H9 (cell line): ENCODE measurements around the gene NEGR1. TPM values are rescaled to one million over a fixed set of nuclear protein-coding genes. Genes with fewer than 3 reads are reported as not detected.

Experiments used
- DNase-seq: peaks from one replicate; pipeline ENCODE4 v3.0.0-alpha.2; 2017
- H2AFZ ChIP-seq: one replicate; pipeline ENCODE4 v1.6.1; 2013; ENCODE audit warnings: mild to moderate bottlenecking, low read length, control low read depth, moderate library complexity
- H2AK5ac ChIP-seq: 2 replicates; pipeline ENCODE4 v1.6.1; 2013; ENCODE audit warnings: low read length, control low read depth, mixed read lengths; ENCODE audit not compliant: insufficient read length
- H2BK120ac ChIP-seq: one replicate; pipeline ENCODE4 v1.6.1; 2013; ENCODE audit warnings: low read depth, mild to moderate bottlenecking, low read length, control low read depth, inconsistent platforms; ENCODE audit not compliant: poor library complexity, severe bottlenecking
- H2BK12ac ChIP-seq: 2 replicates; pipeline ENCODE4 v1.6.1; 2013; ENCODE audit warnings: low read length, control low read depth, mixed read lengths, low read depth; ENCODE audit not compliant: insufficient read length
- H2BK15ac ChIP-seq: 2 replicates; pipeline ENCODE4 v1.6.1; 2013; ENCODE audit warnings: low read depth, low read length, control low read depth
- H2BK20ac ChIP-seq: one replicate; pipeline ENCODE4 v1.6.1; 2013; ENCODE audit warnings: low read depth, mild to moderate bottlenecking, low read length, control low read depth, inconsistent platforms; ENCODE audit not compliant: poor library complexity, severe bottlenecking
- H2BK5ac ChIP-seq: 2 replicates; pipeline ENCODE4 v1.6.1; 2013; ENCODE audit warnings: low read length, control low read depth, mixed read lengths; ENCODE audit not compliant: insufficient read length
- H3K14ac ChIP-seq: 2 replicates; pipeline ENCODE4 v1.6.1; 2013; ENCODE audit warnings: low read length, control low read depth; ENCODE audit not compliant: insufficient read depth
- H3K18ac ChIP-seq: 2 replicates; pipeline ENCODE4 v1.6.1; 2013; ENCODE audit warnings: low read depth, mild to moderate bottlenecking, mixed read lengths, low read length, control low read depth; ENCODE audit not compliant: insufficient read length
- H3K23ac ChIP-seq: 2 replicates; pipeline ENCODE4 v1.6.1; 2013; ENCODE audit warnings: low read length, control low read depth, mixed read lengths, low read depth; ENCODE audit not compliant: insufficient read length
- H3K23me2 ChIP-seq: 2 replicates; pipeline ENCODE4 v1.6.1; 2013; ENCODE audit warnings: low read depth, mild to moderate bottlenecking, mixed read lengths, low read length, control low read depth; ENCODE audit not compliant: insufficient read length, poor library complexity, severe bottlenecking
- H3K27ac ChIP-seq: 2 replicates; pipeline ENCODE4 v1.5.1; 2013; ENCODE audit warnings: low read length, control low read depth, mixed read lengths, low read depth; ENCODE audit not compliant: insufficient read length
- H3K27me3 ChIP-seq: 2 replicates; pipeline ENCODE4 v1.6.1; 2013; ENCODE audit warnings: low read length, control low read depth, inconsistent platforms; ENCODE audit not compliant: insufficient read depth
- H3K4ac ChIP-seq: 2 replicates; pipeline ENCODE4 v1.6.1; 2013; ENCODE audit warnings: low read depth, mild to moderate bottlenecking, control low read depth, inconsistent platforms, low read length, moderate library complexity
- H3K4me1 ChIP-seq: 2 replicates; pipeline ENCODE4 v1.6.1; 2013; ENCODE audit warnings: low read length, control low read depth, inconsistent platforms; ENCODE audit not compliant: insufficient read depth
- H3K4me2 ChIP-seq: 2 replicates; pipeline ENCODE4 v1.6.1; 2013; ENCODE audit warnings: low read length, control low read depth, mixed read lengths; ENCODE audit not compliant: insufficient read length, insufficient read depth
- H3K56ac ChIP-seq: 2 replicates; pipeline ENCODE4 v1.6.1; 2013; ENCODE audit warnings: low read depth, mild to moderate bottlenecking, mixed read lengths, low read length, control low read depth; ENCODE audit not compliant: insufficient read length
- H3K79me1 ChIP-seq: 2 replicates; pipeline ENCODE4 v1.6.1; 2013; ENCODE audit warnings: low read depth, mild to moderate bottlenecking, moderate library complexity, low read length, control low read depth, inconsistent platforms; ENCODE audit not compliant: insufficient read depth, poor library complexity, severe bottlenecking
- H3K79me2 ChIP-seq: 2 replicates; pipeline ENCODE4 v1.6.1; 2013; ENCODE audit warnings: low read length, control low read depth, inconsistent platforms; ENCODE audit not compliant: insufficient read depth
- H3K9ac ChIP-seq: 2 replicates; pipeline ENCODE4 v1.6.1; 2013; ENCODE audit warnings: low read length, control low read depth, mixed read lengths; ENCODE audit not compliant: insufficient read length; ENCODE audit errors: extremely low read depth
- H3K9me3 ChIP-seq: one replicate; pipeline ENCODE4 v1.6.1; 2013; ENCODE audit warnings: low read depth, low read length, inconsistent platforms; ENCODE audit not compliant: control insufficient read depth
- H3T11ph ChIP-seq: one replicate; pipeline ENCODE4 v1.6.1; 2013; ENCODE audit warnings: mild to moderate bottlenecking, low read length, control low read depth, inconsistent platforms
- H4K20me1 ChIP-seq: one replicate; pipeline ENCODE4 v1.6.1; 2013; ENCODE audit not compliant: control insufficient read depth, insufficient read length, insufficient read depth
- H4K5ac ChIP-seq: 2 replicates; pipeline ENCODE4 v1.6.1; 2013; ENCODE audit warnings: low read depth, mild to moderate bottlenecking, mixed read lengths, low read length, control low read depth; ENCODE audit not compliant: insufficient read length
- H4K8ac ChIP-seq: replicated peaks from 2 replicates; pipeline ENCODE4 v1.6.1; 2013; ENCODE audit warnings: low read length, control low read depth, mixed read lengths, low read depth; ENCODE audit not compliant: insufficient read length
- H4K91ac ChIP-seq: 2 replicates; pipeline ENCODE4 v1.6.1; 2013; ENCODE audit warnings: low read depth, mild to moderate bottlenecking, moderate library complexity, mixed read lengths, low read length, control low read depth; ENCODE audit not compliant: insufficient read length
- H3K27ac Mint-ChIP-seq, 3 experiments: 2 replicates in 2 of 3; 3 replicates in 1 of 3; pipeline ENCODE4 v1.8.0; 2020 to 2021; ENCODE audit warnings: mixed read lengths in 3 of 3, mild to moderate bottlenecking in 1 of 3, moderate library complexity in 1 of 3
- H3K27me3 Mint-ChIP-seq: 2 replicates; pipeline ENCODE4 v1.8.0; 2021; ENCODE audit warnings: low read depth, mild to moderate bottlenecking, moderate library complexity, mixed read lengths
- H3K36me3 Mint-ChIP-seq, 3 experiments: 2 replicates in 2 of 3; 3 replicates in 1 of 3; pipeline ENCODE4 v1.8.0; 2020 to 2021; ENCODE audit warnings: low read depth in 3 of 3, mixed read lengths in 3 of 3; ENCODE audit not compliant: insufficient read depth in 1 of 3
- H3K4me1 Mint-ChIP-seq, 2 experiments: 2 replicates each; pipeline ENCODE4 v1.8.0; 2020; ENCODE audit warnings: mixed read lengths in 2 of 2
- H3K4me3 Mint-ChIP-seq, 2 experiments: 2 replicates in 1 of 2; 3 replicates in 1 of 2; pipeline ENCODE4 v1.8.0; 2020 to 2021; ENCODE audit warnings: mild to moderate bottlenecking in 2 of 2, mixed read lengths in 2 of 2, moderate library complexity in 1 of 2
- H3K9me3 Mint-ChIP-seq, 2 experiments: 2 replicates in 1 of 2; 3 replicates in 1 of 2; pipeline ENCODE4 v1.8.0; 2020; ENCODE audit warnings: mild to moderate bottlenecking in 2 of 2, mixed read lengths in 2 of 2, moderate library complexity in 1 of 2
- CTCF ChIP-seq: fragments of 200-600 bp; sonication (generic); conservative IDR thresholded peaks from 3 replicates; pipeline ENCODE4 v1.8.0; 2021; ENCODE audit warnings: antibody characterized with exemption, mild to moderate bottlenecking
- WGBS: extraction: QIAGEN DNeasy Blood & Tissue Kit; methylation state at CpG from one replicate; pipeline ENCODE4 v1.1.7; 2013; ENCODE audit warnings: missing lambda C conversion rate, low lambda C conversion rate, mixed read lengths; ENCODE audit not compliant: insufficient read length; ENCODE audit errors: extremely low coverage; 5-methylcytosine and 5-hydroxymethylcytosine counted together
- total RNA-seq: library from RNA; stranded (reverse); gene quantifications from 2 replicates; pipeline ENCODE4 v1.2.1, GENCODE V29; 2021

Gene NEGR1
- total RNA-seq, 1 experiment from 2014 or later = 0.13 TPM

- Mint-ChIP-seq H3K4me3 (no peak overlapping the region), H3K36me3 (no peaks in the 10 kb centered on the region), H3K9me3 (no peaks in the 10 kb centered on the region), H3K27ac (no peak overlapping the region), H3K4me1 (no peaks in the 10 kb centered on the region), H3K27me3 (no peaks in the 10 kb centered on the region)
- Histone ChIP-seq H3K79me2 (no peaks in the 10 kb centered on the region), H4K20me1 (no peaks in the 10 kb centered on the region), H3T11ph (no peak overlapping the region), H4K8ac (no peak overlapping the region), H2BK20ac (no peak overlapping the region), H2BK12ac (no peak overlapping the region), H3K79me1 (no peaks in the 10 kb centered on the region), H3K27ac (no peak overlapping the region), H3K4me1 (no peaks in the 10 kb centered on the region), H3K9ac (no peak overlapping the region), H4K91ac (no peak overlapping the region), H3K27me3 (no peaks in the 10 kb centered on the region), H3K56ac (no peak overlapping the region), H2BK120ac (no peak overlapping the region), H3K23ac (no peak overlapping the region), H4K5ac (no peak overlapping the region), H3K18ac (no peak overlapping the region), H2AK5ac (no peak overlapping the region), H2BK5ac (no peak overlapping the region), H3K4ac (no peak overlapping the region), H3K4me2 (no peak overlapping the region), H3K9me3 (no peaks in the 10 kb centered on the region), H2AFZ (no peak overlapping the region), H2BK15ac (no peak overlapping the region), H3K23me2 (no peaks in the 10 kb centered on the region), H3K14ac (no peak overlapping the region)
- no CpG with 5 or more reads among the region's 3 CpGs for WGBS
- TF ChIP-seq CTCF = no peak
- DNase-seq = no peak
Measured at GRCh38 chr1:71582673-71583072, 699.7 kb downstream of the NEGR1 start.
